SK-N-MC (cell line): ENCODE data around the gene SHB.

Source experiments
- EZH2 ChIP-seq: fragments of 200-600 bp; sonication (generic); IDR thresholded peaks from one replicate; pipeline ENCODE4 v1.6.1; 2017; ENCODE audit warnings: antibody characterized with exemption
- POLR2AphosphoS5 ChIP-seq: IDR thresholded peaks from 2 replicates; pipeline ENCODE4 v1.6.1; 2012; ENCODE audit warnings: mild to moderate bottlenecking, low read depth, low read length, borderline replicate concordance

DNA sequence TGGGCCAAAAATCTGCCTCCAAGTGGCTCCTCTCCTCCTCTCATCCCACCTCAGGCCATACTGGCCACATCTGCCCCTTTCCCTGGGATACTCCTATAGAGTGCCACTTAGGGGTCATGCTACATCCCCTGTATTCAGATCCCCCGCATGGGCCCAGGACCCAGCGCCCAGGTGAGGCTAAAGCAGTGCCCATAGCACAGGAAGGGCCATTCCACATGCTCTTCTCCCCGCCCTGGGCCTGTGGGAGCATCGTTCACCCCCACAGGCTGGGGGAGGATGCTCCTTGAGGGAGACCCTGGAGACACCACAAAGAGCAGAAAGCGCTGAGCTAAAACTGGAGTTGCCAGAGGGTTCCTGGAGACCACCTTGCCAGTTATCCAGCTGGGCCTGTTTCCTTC lies 112.6 kb downstream of the SHB start:
- TF ChIP-seq POLR2AphosphoS5 (no peak), EZH2 (no peak)
